Endothelial cell of umbilical vein (primary cell): Measurements from ENCODE around the gene GPR17. TPM values are rescaled to one million over a fixed set of nuclear protein-coding genes. Genes with fewer than 3 reads are reported as not detected.
A peak's percentile ranks its signal among the peaks of the same experiment; 100 is the strongest.

ENCODE experiments used
- BruUV-seq: library from RNA; stranded (reverse); fragments of 400-500 nt; replicated peaks from 2 replicates; lab custom pipeline; 2021; lab: Mats Ljungman, UMichigan
- CTCF ChIA-PET: fragments of 300-600, 350-600 bp; sonication (Branson Sonifier 250); formaldehyde crosslinking; loops from one replicate; lab custom pipeline; 2021; ENCODE audit warnings: antibody characterized with exemption, inconsistent platforms; lab: Charles Lee
- POLR2A ChIA-PET: fragments of 300-600, 350-600 bp; sonication (Branson Sonifier 250); formaldehyde crosslinking; loops from one replicate; lab custom pipeline; 2021; ENCODE audit warnings: antibody characterized with exemption, inconsistent platforms; lab: Charles Lee
- DNase-seq: peaks from one replicate; pipeline ENCODE4 v3.0.0-alpha.2; 2011; ENCODE audit warnings: low read depth, low spot score
- FAIRE-seq: peaks from 2 replicates; lab custom pipeline; 2011; peaks lifted over from hg19 to GRCh38; lab: Jason Lieb, UNC
- H2AFZ ChIP-seq: 2 replicates; pipeline ENCODE4 v1.6.0; 2012; ENCODE audit warnings: low read depth, low read length, control low read depth, inconsistent platforms
- H3K27ac ChIP-seq: 2 replicates; pipeline ENCODE4 v1.5.1; 2011; ENCODE audit warnings: low read depth, mild to moderate bottlenecking, control low read depth, low read length, moderate library complexity; ENCODE audit not compliant: insufficient read depth
- H3K27me3 ChIP-seq, 2 experiments: 2 replicates each; pipeline versions ENCODE4 v1.6.0 to v1.6.1; 2011; ENCODE audit warnings: low read length in 2 of 2, mixed read lengths in 1 of 2; ENCODE audit not compliant: control insufficient read depth in 2 of 2, insufficient read depth in 2 of 2
- H3K36me3 ChIP-seq, 2 experiments: 2 replicates in 1 of 2; 3 replicates in 1 of 2; pipeline ENCODE4 v1.5.1; 2011; ENCODE audit warnings: low read length in 2 of 2, mild to moderate bottlenecking in 1 of 2, moderate library complexity in 1 of 2; ENCODE audit not compliant: control insufficient read depth in 2 of 2, insufficient read depth in 2 of 2; ENCODE audit errors: extremely low read depth in 1 of 2
- H3K4me1 ChIP-seq: 3 replicates; pipeline ENCODE4 v1.5.1; 2011; ENCODE audit warnings: mild to moderate bottlenecking, low read length; ENCODE audit not compliant: control insufficient read depth, insufficient read depth; ENCODE audit errors: extremely low read depth
- H3K4me2 ChIP-seq: 2 replicates; pipeline ENCODE4 v1.6.1; 2011; ENCODE audit warnings: low read length, control low read depth, mixed read lengths; ENCODE audit not compliant: insufficient read depth
- H3K4me3 ChIP-seq, 3 experiments: fragments of 200-600 bp in 1 of 3; sonication (generic), shearing (Covaris generic) in 1 of 3; replicated peaks in 1 of 3; 2 replicates each; pipeline ENCODE4 v1.5.1; 2011 to 2016; ENCODE audit warnings: control low read depth in 3 of 3, low read length in 3 of 3, mild to moderate bottlenecking in 2 of 3, inconsistent platforms in 1 of 3, low read depth in 1 of 3, moderate library complexity in 1 of 3; ENCODE audit not compliant: insufficient read depth in 1 of 3
- H3K79me2 ChIP-seq: 2 replicates; pipeline ENCODE4 v1.6.0; 2012; ENCODE audit warnings: low read length, inconsistent platforms; ENCODE audit not compliant: control insufficient read depth, insufficient read depth
- H3K9ac ChIP-seq: replicated peaks from 2 replicates; pipeline ENCODE3; 2011; ENCODE audit warnings: low read length, control low read depth; ENCODE audit not compliant: insufficient read depth; ENCODE audit errors: extremely low read depth
- H3K9me1 ChIP-seq: replicated peaks from 3 replicates; pipeline ENCODE4 v1.6.0; 2011; ENCODE audit warnings: mild to moderate bottlenecking, low read length; ENCODE audit not compliant: control insufficient read depth, insufficient read depth; ENCODE audit errors: extremely low read depth
- H3K9me3 ChIP-seq: replicated peaks from 2 replicates; pipeline ENCODE4 v1.5.1; 2012; ENCODE audit warnings: low read length, inconsistent platforms; ENCODE audit not compliant: control insufficient read depth, insufficient read depth
- H4K20me1 ChIP-seq: replicated peaks from 2 replicates; pipeline ENCODE3; 2011; ENCODE audit warnings: mild to moderate bottlenecking, low read length; ENCODE audit not compliant: control insufficient read depth, insufficient read depth; ENCODE audit errors: extremely low read depth
- CTCF ChIP-seq, 2 donors: IDR thresholded peaks; 1 replicate in 1 of 2; 2 replicates in 1 of 2; pipeline ENCODE4 v1.5.1; 2011; ENCODE audit warnings: low read length in 2 of 2, mild to moderate bottlenecking in 2 of 2, moderate library complexity in 2 of 2, control low read depth in 1 of 2, inconsistent platforms in 1 of 2, low read depth in 1 of 2; ENCODE audit not compliant: insufficient read depth in 1 of 2; ENCODE audit errors: extremely low read depth in 1 of 2
- EZH2 ChIP-seq: IDR thresholded peaks from 2 replicates; pipeline ENCODE4 v1.6.1; 2012; ENCODE audit warnings: borderline replicate concordance, low read depth, mild to moderate bottlenecking, moderate library complexity, low read length, inconsistent platforms; ENCODE audit not compliant: severe bottlenecking
- FOS ChIP-seq: IDR thresholded peaks from 2 replicates; pipeline ENCODE4 v1.6.1; 2011; ENCODE audit warnings: mild to moderate bottlenecking, low read length, moderate library complexity, borderline replicate concordance; ENCODE audit not compliant: insufficient read depth
- GATA2 ChIP-seq: IDR thresholded peaks from 2 replicates; pipeline ENCODE4 v1.7.0; 2011; ENCODE audit warnings: low read depth, mild to moderate bottlenecking, moderate library complexity, mixed read lengths, low read length; ENCODE audit not compliant: insufficient read length, insufficient read depth
- JUN ChIP-seq: IDR thresholded peaks from 2 replicates; pipeline ENCODE4 v1.6.1; 2011; ENCODE audit warnings: borderline replicate concordance, low read depth; ENCODE audit not compliant: insufficient read length, insufficient read depth
- MAX ChIP-seq: IDR thresholded peaks from 2 replicates; pipeline ENCODE4 v1.6.1; 2011; ENCODE audit not compliant: insufficient read depth, insufficient read length
- MYC ChIP-seq: IDR thresholded peaks from one replicate; pipeline ENCODE4 v1.6.1; 2011; ENCODE audit warnings: mild to moderate bottlenecking, low read depth, low read length
- POLR2A ChIP-seq: IDR thresholded peaks from 2 replicates; pipeline ENCODE4 v1.6.1; 2012; ENCODE audit warnings: low read depth, mild to moderate bottlenecking, control low read depth, low read length
- POLR2AphosphoS5 ChIP-seq: IDR thresholded peaks from 2 replicates; pipeline ENCODE4 v1.6.1; 2012; ENCODE audit warnings: low read depth, mild to moderate bottlenecking, control low read depth, low read length, moderate library complexity; ENCODE audit not compliant: insufficient read depth
- dilution Hi-C: fragments of 300-500 bp; cut with MboI; formaldehyde crosslinking; loops from one replicate; pipeline ENCODE4 v1.15.0; 2019; ENCODE audit warnings: low sequenced_read_pairs; ENCODE audit not compliant: extremely low pct_ligation_motif_present
- intact Hi-C: fragments of 100-400 bp; cut with micrococcal nuclease; formaldehyde crosslinking; loops from one replicate; pipeline ENCODE4 v1.10.0; 2022
- polyA plus RNA-seq, 4 experiments: library from polyadenylated mRNA; depleted of rRNA in 3 of 4; stranded (reverse) in 3 of 4; unstranded in 1 of 4; fragments of >200 nt; gene quantifications; 2 replicates each; pipeline versions ENCODE4 v1.2.1 to v1.2.3, GENCODE V29; 2011 to 2012; ENCODE audit warnings: missing spikeins in 1 of 4
- total RNA-seq: library from RNA; stranded (reverse); gene quantifications from 2 replicates; pipeline ENCODE4 v1.2.3, GENCODE V29; 2021

The GPR17 gene
- total and polyA plus RNA-seq, 2 donors (not counting 3 experiments of a cell fraction or from before 2014, with no cell fraction given): 0.10 TPM; not detected in 1

GRCh38 chr2:127664065-127664894 is 18.3 kb downstream of the GPR17 start:
- Histone ChIP-seq H3K9ac (peak overlapping the region; percentile 61), H3K27ac (peak overlapping the region; percentile 80), H2AFZ (peak overlapping the region; percentile 80), H4K20me1 (no peaks in the 10 kb centered on the region), H3K27me3 (no peaks in the 10 kb centered on the region), H3K9me1 (no peaks in the 10 kb centered on the region), H3K4me1 (peaks cover 48% of the 10 kb centered on the region), H3K36me3 (no peaks in the 10 kb centered on the region), H3K79me2 (no peaks in the 10 kb centered on the region), H3K9me3 (no peaks in the 10 kb centered on the region), H3K4me2 (peak overlapping the region; percentile 38), H3K4me3 (peak overlapping the region in 2 of 3 experiments; percentile 20 to 32)
- dilution Hi-C loops: no loop called here
- no TSS peak for BruUV-seq
- intact Hi-C loops: loop anchor here (1.0 kb wide), 1 partner anchor 8 kb away; no protein-coding TSS in a partner anchor
- no peak for FAIRE-seq
- ChIA-PET POLR2A (no interaction called here), CTCF (interaction anchor here (0.6 to 6.9 kb wide), 8 partner anchors 8 to 266 kb away, joined by 3 to 37 read pairs (median 8); partner anchors contain the start of gene LIMS2)
- DNase-seq: peak; percentile 50
- TF ChIP-seq EZH2 (no peak), CTCF (IDR thresholded peaks at IDR 0.05; ENCODE audit: extremely low read depth in 1 of 2, insufficient read depth in 1 of 2, low read depth in 1 of 2, low read length in 2 of 2) (no peak), JUN (no peak), POLR2AphosphoS5 (peak; percentile 65), GATA2 (no peak), MAX (no peak), POLR2A (peak; percentile 29), FOS (no peak), MYC (no peak)
